ENCODE measurements around the gene KNCN. TPM values are rescaled to one million over a fixed set of nuclear protein-coding genes. Genes with fewer than 3 reads are reported as not detected.

The KNCN gene
- polyA plus RNA-seq, 3 donors: not detected

DNA sequence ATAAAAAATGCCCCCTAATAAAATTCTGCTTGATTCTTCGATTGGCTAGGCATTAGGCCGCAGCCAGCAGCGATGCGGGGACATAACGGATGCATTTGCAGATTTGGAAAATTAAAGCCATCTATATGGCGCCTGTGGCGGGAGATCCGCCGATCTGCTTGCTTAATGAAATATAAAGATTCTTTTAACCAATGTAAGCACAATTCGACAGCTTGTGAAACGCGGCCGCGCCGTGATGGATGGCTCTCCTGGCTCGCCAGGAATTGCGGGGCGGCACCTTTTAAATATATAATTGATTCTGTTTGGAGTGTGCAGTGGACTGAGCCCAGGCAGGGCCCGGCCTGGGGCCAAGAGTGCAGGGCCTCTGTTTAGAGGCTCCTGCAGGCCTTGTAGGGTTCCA, 53.8 kb downstream of the KNCN start:
- Histone ChIP-seq H3K9me3 (replicated peaks in 1 of 2; ENCODE audit: control insufficient read depth in 1 of 2, insufficient read depth in 1 of 2, low read length in 2 of 2) (peaks cover 0 to under 1% of the 10 kb centered on the region in 2 donors), H3K79me2 (ENCODE audit: insufficient read depth, low read length) (no peaks in the 10 kb centered on the region), H4K20me1 (ENCODE audit: insufficient read depth, low read length) (no peaks in the 10 kb centered on the region), H3K9ac (ENCODE audit: insufficient read depth, low read length, poor library complexity, severe bottlenecking) (no peak overlapping the region), H3K4me1 (ENCODE audit: control insufficient read depth in 1 of 2, insufficient read depth in 2 of 2, low read length in 2 of 2) (no peaks in the 10 kb centered on the region), H2AFZ (ENCODE audit: insufficient read depth, low read depth, low read length, poor library complexity, severe bottlenecking) (no peak overlapping the region), H3K36me3 (replicated peaks in 1 of 2; ENCODE audit: control insufficient read depth in 1 of 2, insufficient read depth in 2 of 2, low read length in 2 of 2) (no peaks in the 10 kb centered on the region), H3K4me2 (replicated peaks; ENCODE audit: extremely low read depth, low read length, poor library complexity, severe bottlenecking) (no peak overlapping the region), H3K27me3 (ENCODE audit: control insufficient read depth in 2 of 2, insufficient read depth in 2 of 2, low read length in 2 of 2) (peaks cover 24 to 49% of the 10 kb centered on the region in 2 donors), H3K27ac (ENCODE audit: low read depth in 1 of 2, low read length in 2 of 2) (no peak overlapping the region), H3K4me3 (replicated peaks in 1 of 3; ENCODE audit: low read depth in 2 of 3, low read length in 3 of 3) (no peak overlapping the region)
- H3K9me3 Mint-ChIP-seq: peaks cover 0 to 9% (median 0%) of the 10 kb centered on the region in 7 donors
- TF ChIP-seq, protein P1, sequence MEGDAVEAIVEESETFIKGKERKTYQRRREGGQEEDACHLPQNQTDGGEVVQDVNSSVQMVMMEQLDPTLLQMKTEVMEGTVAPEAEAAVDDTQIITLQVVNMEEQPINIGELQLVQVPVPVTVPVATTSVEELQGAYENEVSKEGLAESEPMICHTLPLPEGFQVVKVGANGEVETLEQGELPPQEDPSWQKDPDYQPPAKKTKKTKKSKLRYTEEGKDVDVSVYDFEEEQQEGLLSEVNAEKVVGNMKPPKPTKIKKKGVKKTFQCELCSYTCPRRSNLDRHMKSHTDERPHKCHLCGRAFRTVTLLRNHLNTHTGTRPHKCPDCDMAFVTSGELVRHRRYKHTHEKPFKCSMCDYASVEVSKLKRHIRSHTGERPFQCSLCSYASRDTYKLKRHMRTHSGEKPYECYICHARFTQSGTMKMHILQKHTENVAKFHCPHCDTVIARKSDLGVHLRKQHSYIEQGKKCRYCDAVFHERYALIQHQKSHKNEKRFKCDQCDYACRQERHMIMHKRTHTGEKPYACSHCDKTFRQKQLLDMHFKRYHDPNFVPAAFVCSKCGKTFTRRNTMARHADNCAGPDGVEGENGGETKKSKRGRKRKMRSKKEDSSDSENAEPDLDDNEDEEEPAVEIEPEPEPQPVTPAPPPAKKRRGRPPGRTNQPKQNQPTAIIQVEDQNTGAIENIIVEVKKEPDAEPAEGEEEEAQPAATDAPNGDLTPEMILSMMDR (IDR thresholded peaks at IDR 0.05): no peak
- peaks cover 0 to 3% of the 10 kb centered on the region in 2 donors for H3K36me3 Mint-ChIP-seq
- H3K4me1 Mint-ChIP-seq: no peaks in the 10 kb centered on the region
- WGBS (ENCODE audit: insufficient coverage): 100% methylated on average over 4 of the region's 19 CpGs
- no peak overlapping the region for H3K27ac Mint-ChIP-seq
- no peak for DNase-seq
- intact Hi-C loops (cut with micrococcal nuclease): no loop called here
- H3K4me3 Mint-ChIP-seq: no peak overlapping the region
- H3K27me3 Mint-ChIP-seq (ENCODE audit: low read depth in 3 of 3): peaks cover 47 to 55% (median 53%) of the 10 kb centered on the region in 3 donors

DNA sequence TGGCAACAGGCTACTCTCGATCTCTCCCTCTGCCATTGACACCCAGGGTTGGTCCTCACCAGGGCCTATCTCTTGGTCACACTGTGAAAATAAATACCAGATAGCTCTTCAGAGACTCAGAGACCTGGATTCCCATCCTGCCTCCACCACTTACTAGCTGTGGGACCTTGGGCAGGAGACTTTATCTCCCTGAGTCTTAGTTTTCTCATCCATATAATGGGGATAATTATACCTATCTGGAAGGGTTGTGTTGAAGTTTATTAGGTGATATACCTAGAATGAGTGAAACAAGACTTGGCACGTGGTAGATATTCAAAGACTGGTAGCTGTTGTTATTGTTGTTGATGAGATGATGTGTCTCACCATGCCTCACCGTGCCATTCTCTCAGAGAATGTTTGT, 54.4 kb downstream of the KNCN start:
- Mint-ChIP-seq H3K27ac (no peak overlapping the region), H3K4me1 (no peaks in the 10 kb centered on the region), H3K4me3 (no peak overlapping the region), H3K36me3 (peaks cover 0 to 3% of the 10 kb centered on the region in 2 donors), H3K9me3 (peaks cover 0 to 11% (median 1%) of the 10 kb centered on the region in 7 donors), H3K27me3 (ENCODE audit: low read depth in 3 of 3) (peaks cover 47 to 58% (median 53%) of the 10 kb centered on the region in 3 donors)
- Histone ChIP-seq H3K36me3 (replicated peaks in 1 of 2; ENCODE audit: control insufficient read depth in 1 of 2, insufficient read depth in 2 of 2, low read length in 2 of 2) (no peaks in the 10 kb centered on the region), H4K20me1 (ENCODE audit: insufficient read depth, low read length) (no peaks in the 10 kb centered on the region), H3K4me1 (ENCODE audit: control insufficient read depth in 1 of 2, insufficient read depth in 2 of 2, low read length in 2 of 2) (no peaks in the 10 kb centered on the region), H3K79me2 (ENCODE audit: insufficient read depth, low read length) (no peaks in the 10 kb centered on the region), H2AFZ (ENCODE audit: insufficient read depth, low read depth, low read length, poor library complexity, severe bottlenecking) (no peak overlapping the region), H3K27me3 (ENCODE audit: control insufficient read depth in 2 of 2, insufficient read depth in 2 of 2, low read length in 2 of 2) (peaks cover 30 to 51% of the 10 kb centered on the region in 2 donors), H3K27ac (ENCODE audit: low read depth in 1 of 2, low read length in 2 of 2) (no peak overlapping the region), H3K9ac (ENCODE audit: insufficient read depth, low read length, poor library complexity, severe bottlenecking) (no peak overlapping the region), H3K4me3 (replicated peaks in 1 of 3; ENCODE audit: low read depth in 2 of 3, low read length in 3 of 3) (no peak overlapping the region), H3K9me3 (replicated peaks in 1 of 2; ENCODE audit: control insufficient read depth in 1 of 2, insufficient read depth in 1 of 2, low read length in 2 of 2) (peaks cover 0 to 6% of the 10 kb centered on the region in 2 donors), H3K4me2 (replicated peaks; ENCODE audit: extremely low read depth, low read length, poor library complexity, severe bottlenecking) (no peak overlapping the region)
- intact Hi-C loops (cut with micrococcal nuclease): no loop called here
- TF ChIP-seq, protein P1 (IDR thresholded peaks at IDR 0.05): no peak
- WGBS (ENCODE audit: insufficient coverage): 100% methylated on average over 1 of the region's 3 CpGs
- no peak for DNase-seq
